Epidermal melanocyte (primary cell): Measurements from ENCODE around the gene LRFN3.
"Not testable (repeated sequence)": the region's sequence is repeated elsewhere in the genome, so short reads cannot be mapped to it uniquely, and the experiment has no call there.

Source experiments
- DNase-seq: peaks from one replicate; pipeline ENCODE4 v3.0.0; 2011; ENCODE audit warnings: low spot score; ENCODE audit not compliant: insufficient read length

Gene LRFN3, protein sequence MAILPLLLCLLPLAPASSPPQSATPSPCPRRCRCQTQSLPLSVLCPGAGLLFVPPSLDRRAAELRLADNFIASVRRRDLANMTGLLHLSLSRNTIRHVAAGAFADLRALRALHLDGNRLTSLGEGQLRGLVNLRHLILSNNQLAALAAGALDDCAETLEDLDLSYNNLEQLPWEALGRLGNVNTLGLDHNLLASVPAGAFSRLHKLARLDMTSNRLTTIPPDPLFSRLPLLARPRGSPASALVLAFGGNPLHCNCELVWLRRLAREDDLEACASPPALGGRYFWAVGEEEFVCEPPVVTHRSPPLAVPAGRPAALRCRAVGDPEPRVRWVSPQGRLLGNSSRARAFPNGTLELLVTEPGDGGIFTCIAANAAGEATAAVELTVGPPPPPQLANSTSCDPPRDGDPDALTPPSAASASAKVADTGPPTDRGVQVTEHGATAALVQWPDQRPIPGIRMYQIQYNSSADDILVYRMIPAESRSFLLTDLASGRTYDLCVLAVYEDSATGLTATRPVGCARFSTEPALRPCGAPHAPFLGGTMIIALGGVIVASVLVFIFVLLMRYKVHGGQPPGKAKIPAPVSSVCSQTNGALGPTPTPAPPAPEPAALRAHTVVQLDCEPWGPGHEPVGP

DNA sequence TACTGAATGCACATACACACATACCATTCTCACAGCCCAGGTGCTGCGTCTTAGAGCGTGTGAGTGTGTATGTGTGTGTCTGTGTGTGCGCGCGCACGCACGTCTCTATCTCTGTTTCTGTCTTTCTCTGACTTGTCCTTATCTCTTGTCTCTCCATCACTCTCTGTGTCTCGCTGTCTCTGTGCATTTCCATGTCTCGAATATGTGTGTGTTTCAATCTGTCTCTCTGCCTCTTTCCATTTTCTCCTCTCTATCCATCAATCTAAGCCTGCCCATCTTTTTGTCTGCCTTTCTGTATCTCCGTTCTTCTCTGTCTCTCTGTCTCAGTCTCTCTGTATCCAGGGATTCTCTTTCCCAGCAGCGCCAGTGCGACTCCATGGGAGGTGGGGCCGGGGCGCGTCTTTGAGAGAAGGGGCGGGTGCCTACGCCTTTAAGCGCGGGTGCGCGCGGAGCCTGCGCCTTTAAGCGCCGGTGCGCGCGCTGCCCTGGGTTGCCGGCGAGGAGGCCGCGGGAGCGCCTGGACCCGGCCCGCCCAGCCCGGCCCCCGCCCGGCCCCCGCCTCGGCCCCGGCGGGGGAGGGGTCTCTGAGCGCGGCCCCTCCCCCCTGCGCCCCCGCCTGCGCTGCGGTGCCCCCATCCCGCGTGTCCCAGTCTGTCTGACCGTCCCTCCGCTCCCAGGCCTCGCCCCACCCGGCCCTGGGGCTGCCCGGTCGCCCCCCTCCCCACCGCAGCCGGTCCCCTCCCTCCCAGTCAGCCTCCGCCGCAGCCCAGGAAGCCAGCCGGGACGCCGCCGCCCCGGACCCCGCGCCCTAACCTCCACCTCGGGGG lies at the start of gene LRFN3:
Gene LRFN3, plus strand, starts transcription at position 464 of the 827 bp plus-strand sequence. CDS start 3,052 bp downstream, outside the sequence.
- peak; percentile 92 for DNase-seq

DNA sequence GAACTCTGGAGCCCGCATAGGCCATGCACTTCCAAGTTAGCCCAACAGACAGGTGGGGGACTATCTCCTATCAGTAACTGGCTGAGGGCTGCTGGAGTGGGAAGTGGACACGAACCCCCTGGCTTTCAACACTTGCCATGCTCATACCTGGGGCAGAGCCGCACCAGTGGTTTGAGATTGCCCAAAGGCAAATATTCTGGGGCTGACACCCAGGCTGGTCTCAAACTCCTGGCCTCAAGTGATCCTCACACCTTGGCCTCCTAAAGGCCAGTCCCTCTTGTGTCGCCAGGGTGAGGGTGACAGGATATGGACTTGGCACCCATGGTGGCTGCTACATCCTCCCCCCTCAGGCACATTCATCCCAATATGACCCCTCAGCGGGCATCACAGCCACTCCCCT lies 49.0 kb upstream of the LRFN3 start:
- DNase-seq, result no peak

DNA sequence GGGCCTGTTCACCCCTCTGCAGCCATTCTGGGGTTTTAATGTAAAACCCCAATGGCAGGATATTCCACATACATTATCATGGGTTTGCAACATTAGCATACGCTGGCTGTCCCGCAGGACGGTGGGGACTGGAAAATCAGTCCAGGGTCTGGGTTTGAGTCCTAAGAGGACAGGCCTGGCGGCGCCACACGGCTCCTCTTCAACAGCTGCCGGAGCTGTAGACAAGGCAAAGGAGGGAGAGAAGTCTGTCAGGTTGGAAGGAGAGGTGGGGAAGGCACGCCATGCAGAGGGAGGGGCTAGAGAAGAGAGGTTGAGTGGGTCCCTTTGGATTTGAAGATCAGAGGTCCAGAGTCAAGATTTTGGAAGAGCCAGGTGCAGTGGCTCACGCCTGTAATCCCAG lies 47.8 kb upstream of the LRFN3 start:
- DNase-seq, result no peak

DNA sequence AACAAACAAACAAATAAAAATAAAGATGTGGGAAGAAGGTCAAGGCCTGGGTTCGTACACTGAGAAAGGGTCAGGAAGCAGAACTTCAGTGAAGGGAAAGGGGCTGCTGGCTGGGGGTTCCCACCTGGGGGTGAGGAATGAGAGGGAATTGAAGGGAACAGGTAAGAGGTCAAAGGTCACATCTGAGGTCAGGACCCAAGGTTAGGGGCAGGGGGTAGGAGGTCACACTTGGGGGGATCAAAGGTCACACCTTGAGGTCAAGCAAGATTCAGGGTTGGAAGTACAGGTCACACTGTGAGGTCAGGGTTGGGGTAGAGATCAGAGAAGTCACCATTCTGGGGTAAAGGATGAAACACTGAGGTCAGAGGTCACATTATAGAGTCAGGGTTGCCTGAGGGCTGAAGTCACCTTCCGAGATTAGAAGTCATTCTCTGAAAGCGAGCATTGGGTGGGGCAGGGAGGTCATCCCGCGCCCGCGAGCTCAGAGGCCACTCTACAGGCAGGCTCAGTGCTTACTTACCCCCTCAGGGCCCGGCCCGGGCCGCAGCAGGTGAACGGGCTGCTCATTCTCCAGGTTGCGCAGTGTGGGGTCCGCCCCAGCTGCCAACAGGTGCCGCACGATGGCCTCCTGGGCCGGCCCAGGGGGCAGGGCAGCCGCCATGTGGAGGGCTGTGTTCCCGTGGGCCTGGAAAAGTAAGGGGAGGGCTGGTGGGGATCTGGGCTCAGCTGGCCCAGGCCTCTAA lies 46.6 kb upstream of the LRFN3 start:
- DNase-seq, result no peak

DNA sequence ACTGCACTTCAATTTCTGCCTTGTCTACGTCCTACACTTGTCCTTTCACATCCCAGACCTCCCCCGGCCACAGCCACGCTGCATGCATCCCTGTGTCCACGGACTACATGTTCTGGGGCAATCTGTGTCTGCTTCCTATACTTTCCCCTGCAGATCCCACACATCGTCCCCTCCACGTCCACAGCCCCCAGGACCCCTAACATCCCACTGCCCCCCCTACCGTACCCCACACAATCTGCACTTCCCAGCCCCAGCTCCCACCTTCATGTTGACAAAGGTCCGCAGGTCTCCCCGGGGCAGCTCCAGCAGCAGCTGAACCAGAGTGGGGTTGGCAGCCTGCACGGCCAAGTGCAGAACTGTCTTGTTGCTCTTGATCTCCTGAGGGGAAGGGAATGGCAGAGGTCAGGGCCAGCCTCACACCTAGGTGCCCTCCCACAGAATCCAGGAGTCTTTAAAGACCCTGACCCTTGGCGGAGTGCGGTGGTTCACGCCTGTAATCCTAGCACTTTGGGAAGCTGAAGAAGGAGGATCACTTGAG lies 46.0 kb upstream of the LRFN3 start:
- DNase-seq, result no peak

DNA sequence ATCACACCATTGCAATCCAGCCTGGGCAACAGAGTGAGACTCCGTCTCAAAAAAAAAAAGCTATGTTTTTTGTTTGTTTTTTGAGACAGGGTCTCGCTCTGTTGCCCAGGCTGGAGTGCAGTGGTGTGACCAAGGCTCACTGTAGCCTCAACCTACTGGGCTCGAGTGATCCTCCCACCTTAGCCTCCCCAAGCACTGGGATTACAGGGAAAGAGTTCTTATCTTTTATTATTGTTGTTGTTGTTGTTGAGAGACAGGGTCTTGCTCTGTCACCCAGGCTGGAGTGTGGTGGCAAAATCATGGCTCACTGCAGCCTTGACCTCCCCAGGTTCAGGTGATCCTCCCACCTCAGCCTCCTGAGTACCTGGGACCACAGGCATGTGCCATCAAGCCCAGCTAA lies 44.4 kb upstream of the LRFN3 start:
- not testable (repeated sequence) for DNase-seq

DNA sequence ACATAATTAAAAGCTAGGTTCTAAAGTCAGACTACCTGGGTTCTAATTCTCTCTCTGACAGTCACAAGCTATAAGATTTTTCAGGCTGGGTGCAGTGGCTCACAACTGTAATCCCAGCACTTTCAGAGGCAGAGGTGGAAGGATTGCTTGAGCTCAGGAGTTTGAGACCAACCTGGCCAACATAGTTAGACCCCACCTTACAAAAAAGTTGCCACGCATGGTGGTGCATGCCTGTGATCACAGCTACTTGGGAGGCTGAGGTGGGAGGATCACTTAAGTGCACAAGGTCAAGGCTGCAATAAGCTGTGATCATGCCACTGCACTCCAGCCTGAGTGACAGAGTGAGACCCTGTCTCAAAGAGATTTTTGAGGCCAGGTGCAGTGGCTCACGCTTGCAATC lies 41.8 kb upstream of the LRFN3 start:
- no peak for DNase-seq

DNA sequence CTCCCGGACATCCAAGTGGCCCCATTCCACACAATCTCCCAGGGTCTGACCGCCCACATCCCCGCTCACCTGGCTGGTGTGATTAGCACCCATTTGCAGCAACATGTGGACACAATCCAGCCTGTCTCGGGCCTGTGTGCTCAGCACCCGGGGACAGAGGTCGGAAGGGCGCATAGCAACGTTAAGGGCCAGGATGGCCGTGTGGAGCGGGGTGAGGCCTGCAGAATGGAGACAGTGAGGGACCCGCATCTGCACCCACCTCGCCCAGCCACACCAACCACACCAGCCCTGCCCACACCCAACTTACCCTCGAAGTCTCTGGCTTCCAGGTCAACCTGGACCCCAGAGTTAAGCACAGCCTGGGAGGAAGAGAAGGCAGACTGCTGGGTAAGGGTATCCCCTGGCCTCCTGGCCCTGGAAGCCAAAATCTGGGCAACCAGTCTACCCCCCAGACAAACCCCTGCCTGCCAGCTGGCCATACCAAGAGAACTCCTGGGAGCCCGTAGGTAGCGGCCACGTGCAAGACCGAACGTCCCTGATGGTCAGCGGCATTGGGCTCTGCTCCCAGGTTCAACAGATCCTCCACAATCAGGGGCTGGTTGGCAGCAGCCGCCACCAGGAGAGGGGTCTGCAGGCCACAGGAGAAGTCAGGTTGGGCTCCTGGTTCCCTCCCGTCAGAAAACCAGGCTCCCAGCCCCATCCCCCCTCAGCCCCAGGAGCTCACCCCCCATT lies 40.1 kb upstream of the LRFN3 start:
- no peak for DNase-seq

DNA sequence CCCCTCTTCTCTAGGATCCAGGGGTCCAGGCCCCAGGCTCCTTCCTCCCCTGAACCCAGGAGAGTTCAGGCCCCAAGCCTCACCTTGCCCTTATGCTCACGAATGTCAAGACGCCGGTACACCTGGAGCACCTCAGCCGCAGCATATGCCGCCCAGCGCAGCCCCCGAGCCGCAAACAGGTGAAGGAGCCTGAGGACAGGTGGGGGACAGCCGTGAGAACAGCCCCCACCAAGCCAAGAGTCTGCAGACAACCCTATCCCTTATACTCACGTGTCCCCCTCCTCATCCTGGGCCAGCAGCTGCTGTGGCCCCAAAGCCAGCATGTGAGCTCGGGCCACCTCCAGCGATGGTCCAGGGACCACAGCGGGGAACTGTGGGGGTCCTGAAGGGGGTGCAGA lies 39.5 kb upstream of the LRFN3 start:
- no peak for DNase-seq

DNA sequence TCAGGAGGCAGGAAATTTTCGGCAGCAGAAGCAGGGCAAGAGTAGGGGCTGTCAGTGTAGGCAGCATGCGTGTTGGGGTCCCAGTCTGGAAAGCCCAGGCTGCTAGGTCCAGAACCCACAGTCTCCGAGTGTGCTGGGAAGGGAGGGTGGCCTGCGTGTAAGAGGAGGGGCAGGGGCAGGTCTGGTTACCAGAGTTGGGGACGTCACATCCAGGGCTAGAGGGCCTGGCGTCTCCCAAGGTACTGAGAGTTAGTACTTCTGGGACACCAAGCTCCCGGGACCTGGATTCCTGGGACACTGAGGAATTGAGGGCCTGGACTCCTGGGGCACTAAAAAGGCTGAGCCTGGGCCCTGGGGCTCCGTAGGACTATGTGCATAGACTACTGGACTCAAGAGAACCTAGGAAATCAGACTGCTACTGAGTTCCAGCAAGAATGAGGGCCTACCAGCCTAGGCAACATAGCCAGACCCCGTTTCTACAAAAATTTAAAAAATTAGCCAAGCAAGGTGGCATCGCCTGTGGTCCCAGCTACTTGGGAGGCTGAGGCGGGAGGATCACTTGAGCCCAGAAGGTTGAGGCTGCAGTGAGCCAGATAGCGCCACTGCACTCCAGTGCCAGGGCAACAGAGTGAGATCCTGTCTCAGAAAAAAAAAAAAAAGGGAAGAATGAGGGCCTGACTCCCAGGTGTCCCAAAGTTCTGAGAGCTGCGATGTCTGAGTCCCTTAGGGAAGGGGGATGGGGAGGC lies 38.3 kb upstream of the LRFN3 start:
- DNase-seq, result no peak

DNA sequence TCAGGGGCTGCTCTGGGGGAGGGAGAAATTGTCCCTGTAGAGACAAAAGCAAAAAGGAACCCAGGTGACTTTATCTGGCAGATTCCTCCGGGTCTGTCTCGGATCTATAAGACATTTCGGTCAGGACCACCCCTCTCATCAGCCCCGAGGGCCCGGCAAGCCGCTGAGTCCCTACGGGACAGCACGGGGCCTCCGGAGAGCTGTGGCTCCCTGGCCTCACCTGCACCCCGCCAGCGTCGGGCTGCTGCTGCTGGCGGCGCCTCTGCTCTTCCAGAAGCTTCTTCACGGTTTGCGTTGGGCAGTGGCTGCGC lies 37.7 kb upstream of the LRFN3 start:
- DNase-seq, result no peak

DNA sequence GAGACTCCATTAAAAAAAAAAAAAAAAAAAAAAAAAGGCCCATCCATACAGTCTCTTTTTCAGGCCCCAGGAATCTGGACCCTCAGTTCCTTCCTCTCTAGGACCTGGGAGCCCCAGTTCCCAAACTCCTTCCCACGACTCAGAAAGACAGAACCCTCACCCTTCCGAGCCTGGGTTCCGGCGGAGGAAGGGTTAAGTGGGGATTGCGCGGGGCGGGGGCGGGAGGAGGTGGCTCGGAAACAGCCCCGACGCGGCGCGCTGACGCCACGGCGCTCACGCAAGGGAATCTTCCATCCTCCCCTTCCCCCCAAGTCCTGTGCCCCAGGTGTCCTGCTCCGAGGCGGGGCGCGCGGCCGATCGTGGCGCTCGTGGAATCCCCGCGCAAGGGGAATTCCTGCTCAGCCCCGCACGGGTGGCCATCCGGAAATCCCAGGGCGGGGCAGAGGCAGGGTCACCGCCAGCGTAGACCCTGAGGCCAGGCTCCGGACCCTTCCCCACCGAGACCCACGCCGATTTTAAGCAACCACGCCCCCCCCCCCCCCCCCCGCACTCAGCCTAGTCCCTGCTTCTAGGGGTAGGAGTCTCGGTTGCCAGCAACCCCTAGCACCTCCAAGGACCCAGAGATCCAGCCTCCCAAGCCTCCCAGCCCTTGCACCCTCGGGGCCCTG lies 36.5 kb upstream of the LRFN3 start:
- DNase-seq, result peak; percentile 72

DNA sequence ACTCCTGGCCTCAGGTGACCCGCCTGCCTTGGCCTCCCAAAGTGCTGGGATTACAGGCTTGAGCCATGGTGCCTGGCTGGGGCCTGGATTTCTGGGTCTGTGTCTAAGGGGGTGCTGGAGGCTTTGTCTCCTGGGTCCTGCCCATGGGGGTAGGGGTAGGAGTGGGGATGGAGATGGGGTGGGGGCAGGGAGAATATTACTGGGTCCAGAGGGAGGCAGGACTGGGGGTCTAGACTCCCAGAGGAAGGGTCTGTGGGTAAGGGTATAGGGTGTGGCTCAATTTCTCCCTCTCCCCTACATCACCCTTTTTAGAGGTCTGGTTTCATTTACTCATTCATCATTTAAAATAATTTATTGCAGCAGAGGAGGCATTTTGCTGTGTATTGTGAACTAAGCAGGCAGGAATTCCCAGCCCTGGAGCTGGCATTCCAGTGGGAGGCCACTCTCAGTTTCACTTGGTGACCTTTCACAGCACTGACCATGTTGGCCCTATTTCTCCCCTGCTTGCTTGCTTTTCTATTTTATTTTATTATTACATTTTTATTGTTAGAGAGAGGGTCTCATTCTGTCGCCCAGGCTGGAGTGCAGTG lies 35.0 kb upstream of the LRFN3 start:
- peak; percentile 69 for DNase-seq

DNA sequence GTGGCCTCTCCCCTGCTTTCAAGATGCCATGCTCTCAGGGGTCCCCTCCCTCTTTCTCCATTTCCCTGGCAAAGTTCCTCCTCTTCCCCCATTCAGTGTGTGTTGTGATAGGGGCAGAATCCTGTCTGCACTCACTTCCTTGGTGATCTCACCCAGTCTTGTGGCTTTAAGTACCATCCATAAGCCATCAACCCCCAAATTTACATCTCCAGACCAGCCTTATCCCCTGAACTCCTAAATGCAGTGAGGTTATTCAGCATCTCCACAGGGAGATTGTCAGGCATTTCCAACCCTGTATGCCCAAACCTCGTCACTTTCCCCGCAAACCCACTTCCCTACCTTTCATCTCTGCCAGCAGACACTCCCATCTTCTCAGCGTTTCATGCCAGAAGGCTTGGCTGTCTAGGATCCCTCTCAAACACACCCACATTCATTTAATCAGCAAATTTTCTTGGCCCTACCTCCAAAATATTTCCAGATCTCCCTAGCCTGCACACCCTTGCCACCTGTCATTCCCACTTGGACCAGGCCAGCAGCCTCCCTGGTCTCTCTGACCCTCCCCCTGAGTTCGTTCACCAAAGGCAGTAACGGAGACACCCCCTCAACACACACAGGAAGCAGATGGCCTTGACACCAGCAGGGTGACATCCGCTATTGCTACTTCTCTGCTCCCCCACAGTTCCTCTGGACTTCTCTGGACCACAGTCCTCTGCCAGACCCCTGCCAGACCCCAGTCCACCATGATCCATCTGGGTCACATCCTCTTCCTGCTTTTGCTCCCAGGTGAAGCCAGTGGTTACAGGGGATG lies 34.1 kb upstream of the LRFN3 start, which contains the start of gene HCST:
Gene HCST, plus strand, starts transcription at position 676 of the 808 bp plus-strand sequence. Its CDS starts 65 bp downstream, at position 741.
- no peak for DNase-seq

DNA sequence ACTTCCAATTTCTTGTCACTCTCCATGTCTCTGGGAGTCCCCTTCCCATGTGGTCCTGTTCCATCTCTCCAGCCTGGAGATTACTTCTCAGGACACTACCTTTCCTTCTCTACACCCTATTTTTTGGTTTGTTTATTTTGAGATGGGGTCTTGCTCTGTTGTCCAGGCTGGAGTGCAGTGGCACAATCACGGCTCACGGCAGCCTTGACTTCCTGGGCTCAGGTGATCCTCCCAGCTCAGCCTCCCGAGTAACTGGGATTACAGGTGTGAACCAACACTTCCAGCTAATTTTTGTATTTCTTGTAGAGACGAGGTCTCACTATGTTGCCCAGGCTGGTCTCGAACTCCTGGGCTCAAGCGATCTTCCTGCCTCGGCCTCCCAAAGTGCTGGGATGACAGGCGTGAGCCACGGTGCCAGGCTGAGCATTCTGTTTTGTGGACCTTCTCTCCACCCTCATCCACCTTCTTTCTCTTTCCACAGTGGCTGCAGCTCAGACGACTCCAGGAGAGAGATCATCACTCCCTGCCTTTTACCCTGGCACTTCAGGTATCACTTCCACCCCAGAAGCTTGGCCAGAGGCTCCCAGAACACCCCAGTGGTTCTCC lies 33.2 kb upstream of the LRFN3 start:
- no peak for DNase-seq

DNA sequence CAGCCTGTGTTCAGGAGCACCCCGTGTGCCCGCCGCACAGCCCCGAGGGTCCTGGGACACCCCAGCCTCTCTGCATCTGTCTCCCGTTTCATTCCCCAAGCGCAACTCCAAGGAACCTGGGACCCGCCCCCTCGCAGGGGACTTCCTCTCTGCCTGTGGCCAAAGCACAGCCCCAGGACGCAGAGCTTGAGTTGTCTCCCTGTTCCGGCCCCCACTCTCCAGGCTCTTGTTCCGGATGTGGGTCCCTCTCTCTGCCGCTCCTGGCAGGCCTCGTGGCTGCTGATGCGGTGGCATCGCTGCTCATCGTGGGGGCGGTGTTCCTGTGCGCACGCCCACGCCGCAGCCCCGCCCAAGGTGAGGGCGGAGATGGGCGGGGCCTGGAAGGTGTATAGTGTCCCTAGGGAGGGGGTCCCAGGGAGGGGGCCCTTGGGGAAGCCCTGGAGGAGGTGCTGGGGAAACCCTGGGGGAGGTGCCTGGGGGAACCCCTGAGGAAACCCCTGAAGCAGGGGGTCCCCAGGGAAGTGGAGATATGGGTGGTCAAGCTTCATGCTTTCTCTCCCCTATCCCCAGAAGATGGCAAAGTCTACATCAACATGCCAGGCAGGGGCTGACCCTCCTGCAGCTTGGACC lies 32.5 kb upstream of the LRFN3 start:
- DNase-seq, result peak; percentile 72
